Keratinocyte (primary cell): ENCODE data around the gene NSMCE1. TPM values are rescaled to one million over a fixed set of nuclear protein-coding genes. Genes with fewer than 3 reads are reported as not detected.

Experiments
- DNase-seq: peaks from one replicate; pipeline ENCODE4 v3.0.0-alpha.2; 2011; ENCODE audit warnings: low read depth, missing footprints, low spot score
- FAIRE-seq: peaks from 2 replicates; lab custom pipeline; 2011; peaks lifted over from hg19 to GRCh38; lab: Jason Lieb, UNC
- H2AFZ ChIP-seq: 2 replicates; pipeline ENCODE4 v1.6.0; 2012; ENCODE audit warnings: low read length, control low read depth, inconsistent platforms; ENCODE audit not compliant: control insufficient read depth
- H3K27ac ChIP-seq: 2 replicates; pipeline ENCODE4 v1.5.1; 2011; ENCODE audit warnings: low read length; ENCODE audit not compliant: control insufficient read depth, insufficient read depth
- H3K27me3 ChIP-seq: 3 replicates; pipeline ENCODE4 v1.6.0; 2011; ENCODE audit warnings: low read length; ENCODE audit not compliant: control insufficient read depth, insufficient read depth; ENCODE audit errors: extremely low read depth
- H3K36me3 ChIP-seq, 2 experiments: 2 replicates in 1 of 2; 3 replicates in 1 of 2; pipeline ENCODE4 v1.5.1; 2011; ENCODE audit warnings: low read length in 2 of 2, mild to moderate bottlenecking in 1 of 2; ENCODE audit not compliant: control insufficient read depth in 2 of 2, insufficient read depth in 2 of 2; ENCODE audit errors: extremely low read depth in 1 of 2
- H3K4me1 ChIP-seq: 3 replicates; pipeline ENCODE4 v1.5.1; 2011; ENCODE audit warnings: low read length; ENCODE audit not compliant: control insufficient read depth, insufficient read depth; ENCODE audit errors: extremely low read depth
- H3K4me2 ChIP-seq: 3 replicates; pipeline ENCODE4 v1.6.0; 2011; ENCODE audit warnings: low read depth, low read length; ENCODE audit not compliant: control insufficient read depth, insufficient read depth; ENCODE audit errors: extremely low read depth
- H3K4me3 ChIP-seq, 3 experiments: fragments of 200-600 bp in 1 of 3; sonication (generic) in 1 of 3; 2 replicates in 2 of 3; 3 replicates in 1 of 3; pipeline ENCODE4 v1.5.1; 2011 to 2016; ENCODE audit warnings: low read length in 3 of 3, mild to moderate bottlenecking in 3 of 3, control low read depth in 2 of 3, inconsistent platforms in 1 of 3, low read depth in 1 of 3, mixed read lengths in 1 of 3, mixed run types in 1 of 3, moderate library complexity in 1 of 3; ENCODE audit not compliant: control insufficient read depth in 2 of 3, insufficient read depth in 2 of 3; ENCODE audit errors: extremely low read depth in 1 of 3
- H3K79me2 ChIP-seq: 2 replicates; pipeline ENCODE4 v1.6.0; 2012; ENCODE audit warnings: low read length; ENCODE audit not compliant: control insufficient read depth, insufficient read depth
- H3K9ac ChIP-seq: 3 replicates; pipeline ENCODE4 v1.6.0; 2011; ENCODE audit warnings: low read length; ENCODE audit not compliant: control insufficient read depth, insufficient read depth; ENCODE audit errors: extremely low read depth
- H3K9me1 ChIP-seq: 3 replicates; pipeline ENCODE4 v1.6.0; 2011; ENCODE audit warnings: low read length; ENCODE audit not compliant: control insufficient read depth, insufficient read depth; ENCODE audit errors: extremely low read depth
- H3K9me3 ChIP-seq: 2 replicates; pipeline ENCODE4 v1.5.1; 2012; ENCODE audit warnings: low read depth, low read length; ENCODE audit not compliant: control insufficient read depth
- H4K20me1 ChIP-seq: 3 replicates; pipeline ENCODE4 v1.6.0; 2011; ENCODE audit warnings: low read length; ENCODE audit not compliant: control insufficient read depth, insufficient read depth; ENCODE audit errors: extremely low read depth
- CTCF ChIP-seq, 3 experiments: IDR thresholded peaks in 1 of 3; conservative IDR thresholded peaks in 1 of 3; optimal IDR thresholded peaks in 1 of 3; 2 replicates in 2 of 3; 3 replicates in 1 of 3; pipeline versions ENCODE3 to v1.5.1; 2011; ENCODE audit warnings: low read length in 3 of 3, mild to moderate bottlenecking in 3 of 3, moderate library complexity in 2 of 3, control low read depth in 1 of 3, inconsistent platforms in 1 of 3; ENCODE audit not compliant: insufficient read depth in 2 of 3; ENCODE audit errors: extremely low read depth in 1 of 3
- EZH2 ChIP-seq: IDR thresholded peaks from one replicate; pipeline ENCODE4 v1.6.1; 2012; ENCODE audit warnings: inconsistent platforms, mild to moderate bottlenecking, low read length, moderate library complexity
- dilution Hi-C: fragments of 300-500 bp; cut with MboI; formaldehyde crosslinking; loops from one replicate; pipeline ENCODE4 v1.7.0; 2020; ENCODE audit warnings: low sequenced_read_pairs; ENCODE audit not compliant: extremely low pct_ligation_motif_present
- polyA plus RNA-seq, 5 experiments: library from polyadenylated mRNA; depleted of rRNA in 3 of 5; stranded (reverse) in 3 of 5; stranded (forward) in 1 of 5; unstranded in 1 of 5; fragments of >200 nt; gene quantifications; 1 replicate in 1 of 5; 2 replicates in 3 of 5; 3 replicates in 1 of 5; pipeline versions ENCODE4 v1.2.1 to v1.2.3, GENCODE V29; 2011 to 2012; ENCODE audit warnings: missing spikeins in 2 of 5, low read depth in 1 of 5, low replicate concordance in 1 of 5

The NSMCE1 gene
- polyA plus RNA-seq, 1 donor (not counting 4 experiments of a cell fraction or from before 2014, with no cell fraction given): 55.9 TPM

GRCh38 chr16:27214084-27214961 lies 54.2 kb downstream of the NSMCE1 start:
- H3K27me3 ChIP-seq: no peaks in the 10 kb centered on the region
- H3K4me1 ChIP-seq: no peaks in the 10 kb centered on the region
- H3K9ac ChIP-seq: no peak overlapping the region
- H3K27ac ChIP-seq: no peak overlapping the region
- H3K9me3 ChIP-seq: no peaks in the 10 kb centered on the region
- peaks cover 0 to 5% of the 10 kb centered on the region in 2 experiments for H3K36me3 ChIP-seq
- no peak for FAIRE-seq
- DNase-seq: no peak
- H3K4me2 ChIP-seq: no peak overlapping the region
- no peaks in the 10 kb centered on the region for H3K9me1 ChIP-seq
- dilution Hi-C loops: no loop called here
- no peak overlapping the region for H2AFZ ChIP-seq
- H4K20me1 ChIP-seq: no peaks in the 10 kb centered on the region
- TF ChIP-seq CTCF (optimal IDR thresholded peaks at IDR 0.05 in 1 of 3, IDR thresholded peaks at IDR 0.05 in 1 of 3, conservative IDR thresholded peaks at IDR 0.05 in 1 of 3; ENCODE audit: extremely low read depth in 1 of 3, insufficient read depth in 2 of 3, low read length in 3 of 3) (no peak), EZH2 (no peak)
- no peak overlapping the region for H3K4me3 ChIP-seq
- H3K79me2 ChIP-seq: no peaks in the 10 kb centered on the region

GRCh38 chr16:27211026-27211425 lies 57.5 kb downstream of the NSMCE1 start:
- no peaks in the 10 kb centered on the region for H3K27me3 ChIP-seq
- H3K4me3 ChIP-seq: no peak overlapping the region
- peaks cover 0 to 5% of the 10 kb centered on the region in 2 experiments for H3K36me3 ChIP-seq
- no peak overlapping the region for H3K4me2 ChIP-seq
- H3K9me1 ChIP-seq: no peaks in the 10 kb centered on the region
- no peaks in the 10 kb centered on the region for H3K79me2 ChIP-seq
- TF ChIP-seq EZH2 (no peak), CTCF (optimal IDR thresholded peaks at IDR 0.05 in 1 of 3, IDR thresholded peaks at IDR 0.05 in 1 of 3, conservative IDR thresholded peaks at IDR 0.05 in 1 of 3; ENCODE audit: extremely low read depth in 1 of 3, insufficient read depth in 2 of 3, low read length in 3 of 3) (no peak)
- H3K9me3 ChIP-seq: no peaks in the 10 kb centered on the region
- H3K27ac ChIP-seq: no peak overlapping the region
- H4K20me1 ChIP-seq: no peaks in the 10 kb centered on the region
- H2AFZ ChIP-seq: no peak overlapping the region
- DNase-seq: no peak
- no peak overlapping the region for H3K9ac ChIP-seq
- H3K4me1 ChIP-seq: no peaks in the 10 kb centered on the region
- FAIRE-seq: no peak
- dilution Hi-C loops: no loop called here
